Lower leg skin (tissue), 3 donors: ENCODE results near the gene CACNA1G.

Experiments
- POLR2A ChIP-seq, 2 donors: fragments of 450-650 bp; IDR thresholded peaks; one replicate each; pipeline ENCODE4 v1.6.1; 2016 to 2017; ENCODE audit warnings: antibody characterized with exemption in 2 of 2, mild to moderate bottlenecking in 1 of 2, moderate library complexity in 1 of 2
- TF ChIP-seq, protein P1 (sequence below), 3 donors: fragments of 450-650 bp; IDR thresholded peaks; one replicate each; pipeline ENCODE4 v1.5.1; 2016; ENCODE audit warnings: antibody characterized with exemption in 3 of 3, mild to moderate bottlenecking in 3 of 3, moderate library complexity in 2 of 3

DNA sequence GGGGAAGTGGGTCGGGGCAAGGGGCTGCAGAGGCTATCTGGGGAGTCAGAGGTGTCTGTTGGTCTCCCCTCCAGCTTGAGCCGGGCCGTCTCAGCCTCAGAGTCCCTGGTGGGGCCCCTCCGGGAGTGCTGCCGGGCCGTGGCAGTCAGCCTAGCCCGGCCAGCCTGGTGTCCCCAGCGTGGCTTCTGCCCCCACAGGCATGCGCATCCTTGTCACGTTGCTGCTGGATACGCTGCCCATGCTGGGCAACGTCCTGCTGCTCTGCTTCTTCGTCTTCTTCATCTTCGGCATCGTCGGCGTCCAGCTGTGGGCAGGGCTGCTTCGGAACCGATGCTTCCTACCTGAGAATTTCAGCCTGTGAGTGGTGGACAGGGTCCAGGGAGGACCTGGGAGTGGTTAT lies 11.2 kb downstream of the CACNA1G start:
- TF ChIP-seq, protein P1, sequence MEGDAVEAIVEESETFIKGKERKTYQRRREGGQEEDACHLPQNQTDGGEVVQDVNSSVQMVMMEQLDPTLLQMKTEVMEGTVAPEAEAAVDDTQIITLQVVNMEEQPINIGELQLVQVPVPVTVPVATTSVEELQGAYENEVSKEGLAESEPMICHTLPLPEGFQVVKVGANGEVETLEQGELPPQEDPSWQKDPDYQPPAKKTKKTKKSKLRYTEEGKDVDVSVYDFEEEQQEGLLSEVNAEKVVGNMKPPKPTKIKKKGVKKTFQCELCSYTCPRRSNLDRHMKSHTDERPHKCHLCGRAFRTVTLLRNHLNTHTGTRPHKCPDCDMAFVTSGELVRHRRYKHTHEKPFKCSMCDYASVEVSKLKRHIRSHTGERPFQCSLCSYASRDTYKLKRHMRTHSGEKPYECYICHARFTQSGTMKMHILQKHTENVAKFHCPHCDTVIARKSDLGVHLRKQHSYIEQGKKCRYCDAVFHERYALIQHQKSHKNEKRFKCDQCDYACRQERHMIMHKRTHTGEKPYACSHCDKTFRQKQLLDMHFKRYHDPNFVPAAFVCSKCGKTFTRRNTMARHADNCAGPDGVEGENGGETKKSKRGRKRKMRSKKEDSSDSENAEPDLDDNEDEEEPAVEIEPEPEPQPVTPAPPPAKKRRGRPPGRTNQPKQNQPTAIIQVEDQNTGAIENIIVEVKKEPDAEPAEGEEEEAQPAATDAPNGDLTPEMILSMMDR (IDR thresholded peaks at IDR 0.05) = no peak
- TF ChIP-seq POLR2A (IDR thresholded peaks at IDR 0.05) = no peak
